A549 (cell line): ENCODE data around the gene KHNYN. TPM values are rescaled to one million over a fixed set of nuclear protein-coding genes. Genes with fewer than 3 reads are reported as not detected.

Source experiments
- ATAC-seq, 2 experiments: fragments of 200-7000 bp in 1 of 2; fragments of >200 bp in 1 of 2; cut with Nextera tagmentation in 1 of 2; cut with Tn5 transposase in 1 of 2; 3 replicates each; pipeline versions ENCODE4 v1.8.0 to v1.9.1; 2018 to 2020; ENCODE audit warnings: mild to moderate bottlenecking in 1 of 2, moderate library complexity in 1 of 2
- CTCF ChIA-PET: fragments of 300-600 bp; sonication (Branson Sonifier 250); formaldehyde crosslinking; extraction: SDS; loops from one replicate; lab custom pipeline; 2021; ENCODE audit warnings: antibody characterized with exemption, inconsistent platforms; lab: Yijun Ruan, JAX
- POLR2A ChIA-PET: fragments of 350-600 bp; formaldehyde crosslinking; extraction: SDS; loops from one replicate; lab custom pipeline; 2021; ENCODE audit warnings: antibody characterized with exemption, inconsistent platforms; lab: Yijun Ruan, JAX
- DNase-seq, 2 experiments: peaks; one replicate each; pipeline versions ENCODE4 v3.0.0 to v3.0.0-alpha.2; 2011 to 2016; ENCODE audit warnings: low read depth in 1 of 2, low spot score in 1 of 2
- FAIRE-seq: peaks from 2 replicates; lab custom pipeline; 2011; peaks lifted over from hg19 to GRCh38; lab: Jason Lieb, UNC
- H3K27ac ChIP-seq, 2 experiments: fragments of >200 bp; sonication (Bioruptor Twin); formaldehyde crosslinking; 3 replicates each; pipeline ENCODE4 v1.5.1; 2016 to 2017
- H3K4me1 ChIP-seq: fragments of >200 bp; sonication (Bioruptor Twin); formaldehyde crosslinking; 3 replicates; pipeline ENCODE4 v1.6.1; 2016
- H3K4me2 ChIP-seq: fragments of >200 bp; sonication (Bioruptor Twin); formaldehyde crosslinking; 3 replicates; pipeline ENCODE4 v1.6.1; 2016
- H3K4me3 ChIP-seq: fragments of >200 bp; sonication (Bioruptor Twin); formaldehyde crosslinking; 3 replicates; pipeline ENCODE4 v1.5.1; 2016
- H3K9me3 ChIP-seq: fragments of >200 bp; sonication (Bioruptor Twin); formaldehyde crosslinking; 3 replicates; pipeline ENCODE4 v1.6.1; 2016
- ATOH8 ChIP-seq: fragments of 250-450 bp; sonication (Bioruptor Pico); IDR thresholded peaks from 2 replicates; pipeline ENCODE4 v1.5.0; 2020; ENCODE audit warnings: low read depth, mild to moderate bottlenecking, moderate library complexity
- CBX2 ChIP-seq: fragments of 200-600 bp; sonication (generic); IDR thresholded peaks from 2 replicates; pipeline ENCODE4 v1.6.1; 2016; ENCODE audit warnings: low read depth, mild to moderate bottlenecking, borderline replicate concordance
- E2F6 ChIP-seq: IDR thresholded peaks from 2 replicates; pipeline ENCODE4 v1.6.1; 2012; ENCODE audit warnings: low read depth, borderline replicate concordance
- EHF ChIP-seq: fragments of 250-450 bp; sonication (Bioruptor Pico); IDR thresholded peaks from 2 replicates; pipeline ENCODE4 v1.5.0; 2020; ENCODE audit warnings: mild to moderate bottlenecking
- ESRRA ChIP-seq: fragments of 150-350 bp; IDR thresholded peaks from 2 replicates; pipeline ENCODE4 v1.6.1; 2014; ENCODE audit warnings: mild to moderate bottlenecking, low read length, borderline replicate concordance
- HDAC2 ChIP-seq: fragments of 200-600 bp; sonication (generic); IDR thresholded peaks from 2 replicates; pipeline ENCODE4 v1.6.1; 2016
- HMGXB4 ChIP-seq: fragments of 250-450 bp; sonication (Bioruptor Pico); IDR thresholded peaks from 2 replicates; pipeline ENCODE4 v1.5.0; 2021; ENCODE audit warnings: mild to moderate bottlenecking, moderate library complexity, borderline replicate concordance
- HOXB13 ChIP-seq: fragments of 250-450 bp; sonication (Bioruptor Pico); IDR thresholded peaks from 2 replicates; pipeline ENCODE4 v1.5.0; 2020; ENCODE audit warnings: low read depth, mild to moderate bottlenecking, moderate library complexity
- HOXB5 ChIP-seq: fragments of 250-450 bp; sonication (Bioruptor Pico); IDR thresholded peaks from 2 replicates; pipeline ENCODE4 v1.5.0; 2020; ENCODE audit warnings: mild to moderate bottlenecking, moderate library complexity
- JUNB ChIP-seq: fragments of >200 bp; sonication (Bioruptor Twin); formaldehyde crosslinking; IDR thresholded peaks from 2 replicates; pipeline ENCODE4 v1.6.1; 2016
- KDM1A ChIP-seq: fragments of 200-600 bp; sonication (generic); IDR thresholded peaks from 2 replicates; pipeline ENCODE4 v1.6.1; 2016; ENCODE audit warnings: low read depth, mild to moderate bottlenecking
- KDM5A ChIP-seq: fragments of 200-600 bp; sonication (generic); IDR thresholded peaks from 2 replicates; pipeline ENCODE4 v1.6.1; 2016; ENCODE audit warnings: antibody characterized with exemption, mild to moderate bottlenecking
- PHF8 ChIP-seq: fragments of 200-600 bp; sonication (generic); IDR thresholded peaks from 2 replicates; pipeline ENCODE4 v1.6.1; 2016; ENCODE audit warnings: low read depth, mild to moderate bottlenecking, antibody characterized with exemption, moderate library complexity, borderline replicate concordance
- POLR2AphosphoS2 ChIP-seq: conservative IDR thresholded peaks from 2 replicates; pipeline ENCODE4 v1.6.1; 2012; ENCODE audit warnings: low read length, improper control_type of control experiment, inconsistent platforms
- RAD21 ChIP-seq, 2 experiments: fragments of >200 bp in 1 of 2; sonication (Bioruptor Twin) in 1 of 2; formaldehyde crosslinking in 1 of 2; IDR thresholded peaks in 1 of 2; conservative IDR thresholded peaks in 1 of 2; 2 replicates in 1 of 2; 3 replicates in 1 of 2; pipeline ENCODE4 v1.6.1; 2012 to 2018; ENCODE audit warnings: inconsistent platforms in 1 of 2
- RARB ChIP-seq: fragments of 250-450 bp; sonication (Bioruptor Pico); IDR thresholded peaks from 2 replicates; pipeline ENCODE4 v1.8.0; 2021; ENCODE audit warnings: mild to moderate bottlenecking, moderate library complexity
- SMC3 ChIP-seq: fragments of >200 bp; sonication (Bioruptor Twin); formaldehyde crosslinking; IDR thresholded peaks from 3 replicates; pipeline ENCODE4 v1.6.1; 2018; ENCODE audit warnings: inconsistent platforms
- TFCP2L1 ChIP-seq: fragments of 250-450 bp; sonication (Bioruptor Pico); IDR thresholded peaks from 2 replicates; pipeline ENCODE4 v1.5.0; 2021; ENCODE audit warnings: mild to moderate bottlenecking
- ZC3H11A ChIP-seq: fragments of 450-650 bp; IDR thresholded peaks from 2 replicates; pipeline ENCODE4 v1.6.1; 2014; ENCODE audit warnings: antibody characterized with exemption, mild to moderate bottlenecking
- WGBS: methylation state at CpG from one replicate; pipeline ENCODE4 v1.1.6; 2017; ENCODE audit errors: missing lambda C conversion rate; 5-methylcytosine and 5-hydroxymethylcytosine counted together
- polyA plus RNA-seq, 4 experiments: library from polyadenylated mRNA; depleted of rRNA in 3 of 4; stranded (reverse); fragments of >200 nt; fragmentation: RNase III in 1 of 4; extraction: RNeasy Plus Mini Kit Qiagen cat#74134 plus additional on column Dnase treatment in 1 of 4; gene quantifications; 2 replicates in 3 of 4; 3 replicates in 1 of 4; pipeline ENCODE4 v1.2.3, GENCODE V29; 2011 to 2017

The KHNYN gene
- polyA plus RNA-seq, 2 of the 4 experiments (the other 2 are of a cell fraction) = 19.0 to 26.4 TPM

- WGBS = 58% methylated on average over 1 of the region's 1 CpG
- no peak overlapping the region for H3K4me3 ChIP-seq
- CTCF ChIA-PET = interaction anchor here (4.9 kb wide), 1 partner anchor 104 kb away, joined by 37 read pairs; the partner anchor contains the start of gene ADCY4
- peaks cover 6% of the 10 kb centered on the region for H3K4me1 ChIP-seq
- TF ChIP-seq HDAC2 (no peak), POLR2AphosphoS2 (no peak), HOXB5 (no peak), ZC3H11A (no peak), RAD21 (conservative IDR thresholded peaks at IDR 0.05 in 1 of 2, IDR thresholded peaks at IDR 0.05 in 1 of 2) (no peak), CBX2 (no peak), TFCP2L1 (CRISPR knock-in tag) (no peak), JUNB (no peak), SMC3 (no peak), PHF8 (no peak), ESRRA (no peak), E2F6 (no peak), HOXB13 (CRISPR knock-in tag) (no peak), KDM1A (no peak), KDM5A (no peak)
- POLR2A ChIA-PET = interaction anchor here (0.9 kb wide), 1 partner anchor 8 kb away, joined by 3 read pairs; no protein-coding TSS in a partner anchor
- H3K4me2 ChIP-seq = no peak overlapping the region
- H3K27ac ChIP-seq = no peak overlapping the region
- DNase-seq = no peak
- no peaks in the 10 kb centered on the region for H3K9me3 ChIP-seq
- FAIRE-seq = no peak
- no peak for ATAC-seq
These were observed 9.5 kb downstream of the KHNYN start for GRCh38 chr14:24439257-24439656.

- FAIRE-seq = no peak
- WGBS = 83% methylated on average over 14 of the region's 15 CpGs
- H3K9me3 ChIP-seq = no peaks in the 10 kb centered on the region
- CTCF ChIA-PET = interaction anchor here (1.0 to 4.9 kb wide), 4 partner anchors 9 to 114 kb away, joined by 3 to 41 read pairs (median 26); partner anchors contain the start of gene ADCY4
- no peak overlapping the region for H3K4me2 ChIP-seq
- H3K4me3 ChIP-seq = no peak overlapping the region
- peaks cover 6% of the 10 kb centered on the region for H3K4me1 ChIP-seq
- H3K27ac ChIP-seq = no peak overlapping the region
- no peak for DNase-seq
- POLR2A ChIA-PET = interaction anchor here (0.9 kb wide), 2 partner anchors 9 to 169 kb away, joined by 3 read pairs; partner anchors contain the start of gene RABGGTA
- no peak for TF ChIP-seq JUNB
- no peak for TF ChIP-seq HMGXB4 (CRISPR knock-in tag)
- no peak for TF ChIP-seq ATOH8 (CRISPR knock-in tag)
- TF ChIP-seq RARB (CRISPR knock-in tag) = no peak
- no peak for TF ChIP-seq CBX2
- no peak for TF ChIP-seq KDM1A
- TF ChIP-seq EHF (CRISPR knock-in tag) = no peak
- no peak for ATAC-seq
These were observed 10.3 kb downstream of the KHNYN start for GRCh38 chr14:24439830-24440605.
